ENCODE measurements around the gene OGFR.

Gene OGFR

DNA sequence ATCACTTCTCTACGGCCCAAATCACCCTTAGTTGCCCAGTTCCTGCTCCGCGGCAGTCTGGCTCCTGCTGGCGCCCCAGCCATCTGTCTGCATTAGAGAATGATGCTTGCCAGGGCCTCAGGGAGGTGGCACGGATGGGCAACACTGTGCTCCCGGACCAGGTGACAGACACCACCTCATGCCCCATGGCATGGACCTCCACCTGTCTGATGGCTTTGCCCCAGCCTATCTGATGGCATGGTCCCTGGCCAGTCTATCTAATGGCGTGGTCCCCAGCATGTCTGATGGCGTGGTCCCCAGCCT is 27.2 kb upstream of the OGFR start:
- no peak for DNase-seq (ENCODE audit: low read depth)
- TF ChIP-seq, protein P1, sequence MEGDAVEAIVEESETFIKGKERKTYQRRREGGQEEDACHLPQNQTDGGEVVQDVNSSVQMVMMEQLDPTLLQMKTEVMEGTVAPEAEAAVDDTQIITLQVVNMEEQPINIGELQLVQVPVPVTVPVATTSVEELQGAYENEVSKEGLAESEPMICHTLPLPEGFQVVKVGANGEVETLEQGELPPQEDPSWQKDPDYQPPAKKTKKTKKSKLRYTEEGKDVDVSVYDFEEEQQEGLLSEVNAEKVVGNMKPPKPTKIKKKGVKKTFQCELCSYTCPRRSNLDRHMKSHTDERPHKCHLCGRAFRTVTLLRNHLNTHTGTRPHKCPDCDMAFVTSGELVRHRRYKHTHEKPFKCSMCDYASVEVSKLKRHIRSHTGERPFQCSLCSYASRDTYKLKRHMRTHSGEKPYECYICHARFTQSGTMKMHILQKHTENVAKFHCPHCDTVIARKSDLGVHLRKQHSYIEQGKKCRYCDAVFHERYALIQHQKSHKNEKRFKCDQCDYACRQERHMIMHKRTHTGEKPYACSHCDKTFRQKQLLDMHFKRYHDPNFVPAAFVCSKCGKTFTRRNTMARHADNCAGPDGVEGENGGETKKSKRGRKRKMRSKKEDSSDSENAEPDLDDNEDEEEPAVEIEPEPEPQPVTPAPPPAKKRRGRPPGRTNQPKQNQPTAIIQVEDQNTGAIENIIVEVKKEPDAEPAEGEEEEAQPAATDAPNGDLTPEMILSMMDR (IDR thresholded peaks at IDR 0.05; ENCODE audit: control insufficient read depth, extremely low read depth, insufficient read depth) = no peak
- no peak overlapping the region for H3K4me3 ChIP-seq (ENCODE audit: low read depth, low read length)

DNA sequence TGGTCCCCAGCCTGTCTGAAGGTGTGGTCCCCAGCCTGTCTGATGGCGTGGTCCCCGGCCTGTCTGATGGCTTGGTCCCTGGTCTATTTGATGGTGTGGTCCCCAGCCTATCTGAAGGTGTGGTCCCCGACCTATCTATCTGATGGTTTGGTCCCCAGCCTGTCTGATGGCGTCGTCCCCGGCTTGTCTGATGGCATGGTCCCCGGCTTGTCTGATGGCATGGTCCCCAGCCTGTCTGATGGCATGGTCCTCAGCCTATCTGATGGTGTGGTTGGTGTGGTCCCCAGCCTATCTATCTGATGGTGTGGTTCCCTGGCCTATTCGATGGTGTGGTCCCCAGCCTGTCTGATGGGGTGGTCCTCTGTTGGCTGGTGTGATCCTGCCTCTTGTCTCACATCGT is 26.6 kb upstream of the OGFR start:
- DNase-seq (ENCODE audit: low read depth) = no peak
- TF ChIP-seq, protein P1 (IDR thresholded peaks at IDR 0.05; ENCODE audit: control insufficient read depth, extremely low read depth, insufficient read depth) = no peak
- no peak overlapping the region for H3K4me3 ChIP-seq (ENCODE audit: low read depth, low read length)

DNA sequence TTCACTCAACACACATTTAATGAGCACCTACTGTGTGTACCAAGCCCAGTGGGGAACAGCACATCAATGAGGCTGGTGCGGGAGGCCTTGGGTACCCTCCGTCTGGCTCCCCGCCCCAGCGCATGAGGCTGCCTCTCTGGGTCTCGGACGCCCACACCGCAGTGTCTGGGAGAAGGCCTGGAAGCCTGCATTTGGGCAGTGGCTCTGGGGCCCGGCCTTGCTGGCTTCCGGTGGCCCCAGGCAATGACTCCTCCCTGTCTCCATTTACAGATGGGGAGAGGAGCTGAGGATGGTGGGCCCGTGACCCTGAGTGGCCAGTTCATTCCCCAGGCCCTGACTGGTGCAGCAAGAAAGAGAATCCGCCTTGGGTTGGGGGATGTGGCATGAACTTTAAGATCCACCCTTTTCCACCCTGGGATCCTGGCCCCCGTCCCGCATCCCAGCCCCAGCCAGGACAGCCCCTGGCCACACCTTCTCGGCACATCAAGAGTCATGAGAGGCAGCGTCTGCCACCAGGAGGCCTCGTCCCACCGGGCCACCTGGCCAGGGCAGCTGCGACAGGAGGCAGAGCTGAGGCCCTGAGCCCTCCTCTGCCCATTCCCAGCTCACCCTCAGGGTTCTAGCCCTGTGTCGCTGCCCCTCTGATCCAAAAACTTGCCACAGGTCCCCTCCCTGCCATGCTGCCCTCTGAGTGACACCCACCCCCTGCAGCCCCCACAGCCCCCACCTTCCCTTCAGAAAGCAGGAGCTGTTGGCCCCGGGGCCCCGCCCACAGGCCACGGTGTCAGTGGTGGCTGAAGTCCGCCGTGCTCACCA is 25.8 kb upstream of the OGFR start:
- TF ChIP-seq, protein P1 (IDR thresholded peaks at IDR 0.05; ENCODE audit: control insufficient read depth, extremely low read depth, insufficient read depth) = no peak
- H3K4me3 ChIP-seq (ENCODE audit: low read depth, low read length) = no peak overlapping the region
- no peak for DNase-seq (ENCODE audit: low read depth)

DNA sequence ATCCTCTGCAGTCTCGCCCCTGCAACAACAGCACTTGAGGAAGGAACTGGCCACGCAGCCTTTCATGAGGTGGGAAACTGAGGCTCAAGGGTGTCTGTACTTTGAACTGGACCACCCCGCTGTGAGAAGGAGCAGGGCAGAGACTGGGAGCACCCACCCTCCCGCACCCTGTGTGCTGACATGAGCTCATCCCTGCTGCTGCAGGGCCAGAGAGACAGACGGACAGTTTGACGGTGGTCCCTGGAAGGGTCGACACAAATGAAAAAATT is 25.3 kb upstream of the OGFR start:
- no peak overlapping the region for H3K4me3 ChIP-seq (ENCODE audit: low read depth, low read length)
- TF ChIP-seq, protein P1 (IDR thresholded peaks at IDR 0.05; ENCODE audit: control insufficient read depth, extremely low read depth, insufficient read depth) = no peak
- no peak for DNase-seq (ENCODE audit: low read depth)

DNA sequence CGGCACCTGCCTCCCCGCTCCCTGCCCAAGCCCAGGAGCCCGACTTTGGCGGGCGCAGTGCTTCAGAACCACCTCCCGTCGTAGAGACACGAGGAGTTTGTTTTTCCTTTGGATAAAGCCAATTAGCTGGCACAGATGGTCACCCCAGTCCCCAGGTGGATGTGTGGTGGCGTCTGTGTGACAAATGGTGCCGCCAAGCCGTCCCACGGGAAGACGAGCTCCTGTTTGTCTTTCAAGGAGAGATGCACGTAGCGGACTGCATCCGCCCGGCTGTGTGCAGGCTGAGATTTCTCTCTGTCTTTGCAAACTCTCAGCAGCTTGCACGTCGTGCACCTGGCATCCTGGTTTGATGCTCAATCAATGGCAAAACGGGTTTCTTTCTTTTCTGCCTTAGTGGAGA is 24.4 kb upstream of the OGFR start:
- H3K4me3 ChIP-seq (ENCODE audit: low read depth, low read length) = no peak overlapping the region
- DNase-seq (ENCODE audit: low read depth) = no peak
- TF ChIP-seq, protein P1 (IDR thresholded peaks at IDR 0.05; ENCODE audit: control insufficient read depth, extremely low read depth, insufficient read depth) = no peak

DNA sequence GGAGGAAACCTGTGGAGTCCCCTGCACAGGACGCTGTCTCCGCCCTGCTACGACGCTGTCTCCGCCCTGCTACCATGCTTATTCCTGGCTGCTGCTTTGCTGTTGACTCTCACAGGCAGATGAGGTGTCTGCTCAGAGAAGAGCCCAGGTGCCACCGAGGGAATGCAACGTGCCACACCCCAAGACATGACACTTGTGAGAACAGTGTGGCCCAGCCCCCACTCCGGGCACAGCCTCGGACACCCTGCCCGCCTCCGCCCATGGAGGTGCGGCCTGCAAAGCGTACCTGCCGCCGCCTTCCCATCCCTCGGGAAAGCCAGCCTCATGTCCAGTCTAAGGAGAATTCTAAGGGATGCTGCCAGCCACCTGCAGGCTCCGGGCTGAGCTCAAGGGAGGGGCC is 23.9 kb upstream of the OGFR start:
- H3K4me3 ChIP-seq (ENCODE audit: low read depth, low read length) = no peak overlapping the region
- DNase-seq (ENCODE audit: low read depth) = no peak
- TF ChIP-seq, protein P1 (IDR thresholded peaks at IDR 0.05; ENCODE audit: control insufficient read depth, extremely low read depth, insufficient read depth) = no peak

Data from LNCaP clone FGC (cell line).